ENCODE measurements around the gene UNC13B. TPM values are rescaled to one million over a fixed set of nuclear protein-coding genes. Genes with fewer than 3 reads are reported as not detected.
A peak's percentile ranks its signal among the peaks of the same experiment; 100 is the strongest.

The UNC13B gene
- total RNA-seq, 1 donor from 2014 or later, result 111 TPM

GRCh38 chr9:35254984-35255857, 93.4 kb downstream of the UNC13B start:
- H3K4me1 Mint-ChIP-seq (ENCODE audit: low read depth), result peaks cover 33% of the 10 kb centered on the region
- H3K36me3 Mint-ChIP-seq (ENCODE audit: insufficient read depth), result peaks cover 6% of the 10 kb centered on the region
- TF ChIP-seq, protein P1, sequence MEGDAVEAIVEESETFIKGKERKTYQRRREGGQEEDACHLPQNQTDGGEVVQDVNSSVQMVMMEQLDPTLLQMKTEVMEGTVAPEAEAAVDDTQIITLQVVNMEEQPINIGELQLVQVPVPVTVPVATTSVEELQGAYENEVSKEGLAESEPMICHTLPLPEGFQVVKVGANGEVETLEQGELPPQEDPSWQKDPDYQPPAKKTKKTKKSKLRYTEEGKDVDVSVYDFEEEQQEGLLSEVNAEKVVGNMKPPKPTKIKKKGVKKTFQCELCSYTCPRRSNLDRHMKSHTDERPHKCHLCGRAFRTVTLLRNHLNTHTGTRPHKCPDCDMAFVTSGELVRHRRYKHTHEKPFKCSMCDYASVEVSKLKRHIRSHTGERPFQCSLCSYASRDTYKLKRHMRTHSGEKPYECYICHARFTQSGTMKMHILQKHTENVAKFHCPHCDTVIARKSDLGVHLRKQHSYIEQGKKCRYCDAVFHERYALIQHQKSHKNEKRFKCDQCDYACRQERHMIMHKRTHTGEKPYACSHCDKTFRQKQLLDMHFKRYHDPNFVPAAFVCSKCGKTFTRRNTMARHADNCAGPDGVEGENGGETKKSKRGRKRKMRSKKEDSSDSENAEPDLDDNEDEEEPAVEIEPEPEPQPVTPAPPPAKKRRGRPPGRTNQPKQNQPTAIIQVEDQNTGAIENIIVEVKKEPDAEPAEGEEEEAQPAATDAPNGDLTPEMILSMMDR (IDR thresholded peaks at IDR 0.05; ENCODE audit: unreplicated experiment), result no peak
- DNase-seq (ENCODE audit: low spot score, unreplicated experiment), result no peak
- no peaks in the 10 kb centered on the region for H3K9me3 Mint-ChIP-seq (ENCODE audit: low read depth)
- H3K27me3 Mint-ChIP-seq, result no peaks in the 10 kb centered on the region
- H3K27ac Mint-ChIP-seq, result peak overlapping the region; percentile 90
- H3K4me3 Mint-ChIP-seq (ENCODE audit: low read depth), result peak overlapping the region; percentile 12

- peaks cover 40% of the 10 kb centered on the region for H3K4me1 Mint-ChIP-seq (ENCODE audit: low read depth)
- H3K4me3 Mint-ChIP-seq (ENCODE audit: low read depth), result peak overlapping the region; percentile 39
- no peaks in the 10 kb centered on the region for H3K27me3 Mint-ChIP-seq
- no peak for DNase-seq (ENCODE audit: low spot score, unreplicated experiment)
- H3K36me3 Mint-ChIP-seq (ENCODE audit: insufficient read depth), result peaks cover 3% of the 10 kb centered on the region
- TF ChIP-seq, protein P1 (IDR thresholded peaks at IDR 0.05; ENCODE audit: unreplicated experiment), result no peak
- H3K9me3 Mint-ChIP-seq (ENCODE audit: low read depth), result no peaks in the 10 kb centered on the region
- peak overlapping the region; percentile 95 for H3K27ac Mint-ChIP-seq
These were observed 96.3 kb downstream of the UNC13B start for GRCh38 chr9:35257986-35258659.

- Mint-ChIP-seq H3K4me3 (ENCODE audit: low read depth) (no peak overlapping the region), H3K4me1 (ENCODE audit: low read depth) (peaks cover 41% of the 10 kb centered on the region), H3K27me3 (no peaks in the 10 kb centered on the region), H3K27ac (no peak overlapping the region), H3K9me3 (ENCODE audit: low read depth) (no peaks in the 10 kb centered on the region), H3K36me3 (ENCODE audit: insufficient read depth) (peaks cover 3% of the 10 kb centered on the region)
- TF ChIP-seq, protein P1 (IDR thresholded peaks at IDR 0.05; ENCODE audit: unreplicated experiment), result peak; percentile 75
- DNase-seq (ENCODE audit: low spot score, unreplicated experiment), result peak; percentile 29
These were observed 97.1 kb downstream of the UNC13B start for GRCh38 chr9:35258660-35259474.

DNA sequence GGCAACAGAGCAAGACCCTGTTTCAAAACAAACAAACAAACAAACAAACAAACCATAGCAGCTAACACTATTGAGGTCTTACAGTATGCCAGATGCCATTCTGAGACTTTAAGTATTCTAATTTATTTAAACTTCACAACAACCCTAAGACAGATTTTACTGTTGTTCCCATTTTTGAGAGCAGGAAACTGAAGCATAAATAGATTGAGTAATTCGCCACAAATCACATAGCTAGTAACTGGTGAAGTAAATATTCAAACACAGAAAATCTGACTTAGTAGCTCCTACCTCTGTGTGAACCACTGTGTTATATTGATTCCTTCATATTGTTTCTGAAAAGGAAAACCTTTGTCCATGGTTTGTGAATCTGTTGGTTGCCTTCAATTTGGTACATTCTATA, 98.4 kb downstream of the UNC13B start:
- no peak for DNase-seq (ENCODE audit: low spot score, unreplicated experiment)
- H3K27me3 Mint-ChIP-seq, result no peaks in the 10 kb centered on the region
- H3K4me3 Mint-ChIP-seq (ENCODE audit: low read depth), result no peak overlapping the region
- peaks cover 7% of the 10 kb centered on the region for H3K36me3 Mint-ChIP-seq (ENCODE audit: insufficient read depth)
- H3K27ac Mint-ChIP-seq, result no peak overlapping the region
- TF ChIP-seq, protein P1 (IDR thresholded peaks at IDR 0.05; ENCODE audit: unreplicated experiment), result no peak
- no peaks in the 10 kb centered on the region for H3K9me3 Mint-ChIP-seq (ENCODE audit: low read depth)
- H3K4me1 Mint-ChIP-seq (ENCODE audit: low read depth), result peaks cover 43% of the 10 kb centered on the region

DNA sequence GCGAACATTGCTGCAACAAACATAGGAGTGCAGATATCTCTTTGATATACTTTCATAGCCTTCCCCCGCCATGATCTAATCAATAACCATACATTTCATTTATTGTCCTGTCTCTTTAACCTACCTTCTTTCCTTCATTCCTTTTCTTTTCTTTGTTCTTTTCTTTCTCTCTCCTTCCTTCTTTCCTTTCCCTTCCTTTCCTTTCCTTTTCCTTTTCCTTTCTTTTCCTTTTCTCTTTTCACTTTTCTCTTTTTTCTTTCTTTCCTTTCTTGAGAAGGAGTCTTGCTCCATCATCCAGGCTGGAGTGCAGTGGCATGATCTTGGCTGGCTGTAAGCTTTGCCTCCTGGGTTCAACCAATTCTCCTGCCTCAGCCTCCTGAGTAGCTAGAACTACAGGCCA, 100.3 kb downstream of the UNC13B start:
- Mint-ChIP-seq H3K9me3 (ENCODE audit: low read depth) (no peaks in the 10 kb centered on the region), H3K27me3 (no peaks in the 10 kb centered on the region), H3K27ac (peak overlapping the region; percentile 32), H3K4me1 (ENCODE audit: low read depth) (peaks cover 30% of the 10 kb centered on the region), H3K4me3 (ENCODE audit: low read depth) (no peak overlapping the region), H3K36me3 (ENCODE audit: insufficient read depth) (peaks cover 7% of the 10 kb centered on the region)
- TF ChIP-seq, protein P1 (IDR thresholded peaks at IDR 0.05; ENCODE audit: unreplicated experiment), result no peak
- DNase-seq (ENCODE audit: low spot score, unreplicated experiment), result no peak
